ENCODE data around the gene SP5. TPM values are rescaled to one million over a fixed set of nuclear protein-coding genes. Genes with fewer than 3 reads are reported as not detected.

The SP5 gene
- total and polyA plus RNA-seq, 7 experiments from 2014 or later, result not detected

GRCh38 chr2:170714381-170715061 is 616 bp upstream of the SP5 start:
- H3K36me3 ChIP-seq (ENCODE audit: control insufficient read depth in 2 of 3, insufficient read depth in 3 of 3, low read length in 3 of 3), result no peaks in the 10 kb centered on the region
- H3K27me3 ChIP-seq (ENCODE audit: control insufficient read depth in 2 of 2, insufficient read depth in 2 of 2, low read length in 2 of 2), result peaks cover 11 to 36% of the 10 kb centered on the region in 2 donors
- H3K27me3 Mint-ChIP-seq, result peaks cover 69 to 79% (median 70%) of the 10 kb centered on the region in 5 donors
- H3K4me1 Mint-ChIP-seq, result peaks cover 18 to 50% (median 34%) of the 10 kb centered on the region in 7 donors
- H3K4me3 ChIP-seq (ENCODE audit: low read length), result peak overlapping the region; percentile 64
- ChIA-PET POLR2A (no interaction called here), CTCF (interaction anchor here (0.5 to 0.7 kb wide), 2 partner anchors 107 to 142 kb away, joined by 3 read pairs; no protein-coding TSS in a partner anchor)
- no peak overlapping the region for H3K27ac ChIP-seq (ENCODE audit: low read depth, low read length)
- no peaks in the 10 kb centered on the region for H3K9me3 ChIP-seq (ENCODE audit: control insufficient read depth in 2 of 3, low read length in 3 of 3)
- peak; percentile 40 for ATAC-seq
- peaks cover 0 to 5% (median 0%) of the 10 kb centered on the region in 5 donors for H3K36me3 Mint-ChIP-seq
- H3K4me3 Mint-ChIP-seq, result peak overlapping the region; percentile 81 to 99 (median 93)
- H3K9me3 Mint-ChIP-seq, result peaks cover 0 to 7% (median 0%) of the 10 kb centered on the region in 11 donors
- intact Hi-C loops (cut with micrococcal nuclease), result loop anchor here (1.0 to 10.0 kb wide), 12 partner anchors 56 to 1388 kb away; partner anchors contain the start of genes ERICH2 (in 2 of the 2), DLX1 (in 1 of the 2), DLX2 (in 1 of the 2) and GAD1 (in 1 of the 2)
- peak in 3 of 9 donors; percentile 17 to 34 (median 23) for DNase-seq
- H3K4me1 ChIP-seq (ENCODE audit: control insufficient read depth in 2 of 2, insufficient read depth in 2 of 2, low read length in 2 of 2), result peaks cover 0 to 39% of the 10 kb centered on the region in 2 donors
- peak overlapping the region in 4 of 9 donors; percentile 9 to 52 (median 42) for H3K27ac Mint-ChIP-seq

GRCh38 chr2:170715932-170716777 is 1.0 kb downstream of the SP5 start:
- Mint-ChIP-seq H3K36me3 (peaks cover 0 to 5% (median 0%) of the 10 kb centered on the region in 5 donors), H3K4me3 (peak overlapping the region; percentile 81 to 99 (median 91)), H3K27me3 (peaks cover 62 to 69% (median 65%) of the 10 kb centered on the region in 5 donors), H3K4me1 (peaks cover 18 to 49% (median 34%) of the 10 kb centered on the region in 7 donors), H3K9me3 (peaks cover 0 to 7% (median 0%) of the 10 kb centered on the region in 11 donors), H3K27ac (peak overlapping the region in 2 of 9 donors; percentile 52 to 76)
- ChIA-PET CTCF (interaction anchor here (0.6 kb wide), 1 partner anchor 208 kb away, joined by 3 read pairs; no protein-coding TSS in a partner anchor), POLR2A (no interaction called here)
- ATAC-seq (no peak), DNase-seq (peak in 2 of 9 donors; percentile 11 to 29)
- H3K27ac ChIP-seq (ENCODE audit: low read depth, low read length), result no peak overlapping the region
- intact Hi-C loops (cut with micrococcal nuclease), result loop anchor here (1.0 to 10.0 kb wide), 11 partner anchors 55 to 1386 kb away; partner anchors contain the start of genes ERICH2 (in 2 of the 2), DLX1 (in 1 of the 2), DLX2 (in 1 of the 2) and GAD1 (in 1 of the 2)
- peaks cover 11 to 44% of the 10 kb centered on the region in 2 donors for H3K27me3 ChIP-seq (ENCODE audit: control insufficient read depth in 2 of 2, insufficient read depth in 2 of 2, low read length in 2 of 2)
- no peaks in the 10 kb centered on the region for H3K36me3 ChIP-seq (ENCODE audit: control insufficient read depth in 2 of 3, insufficient read depth in 3 of 3, low read length in 3 of 3)
- H3K9me3 ChIP-seq (ENCODE audit: control insufficient read depth in 2 of 3, low read length in 3 of 3), result no peaks in the 10 kb centered on the region
- peak overlapping the region; percentile 64 for H3K4me3 ChIP-seq (ENCODE audit: low read length)
- peaks cover 0 to 39% of the 10 kb centered on the region in 2 donors for H3K4me1 ChIP-seq (ENCODE audit: control insufficient read depth in 2 of 2, insufficient read depth in 2 of 2, low read length in 2 of 2)

- H3K27ac Mint-ChIP-seq, result no peak overlapping the region
- ATAC-seq (peak; percentile 55), DNase-seq (peak in 6 of 9 donors; percentile 11 to 51 (median 28))
- H3K36me3 Mint-ChIP-seq, result peaks cover 0 to 5% (median 0%) of the 10 kb centered on the region in 5 donors
- Histone ChIP-seq H3K4me3 (ENCODE audit: low read length) (no peak overlapping the region), H3K27ac (ENCODE audit: low read depth, low read length) (no peak overlapping the region), H3K9me3 (ENCODE audit: control insufficient read depth in 2 of 3, low read length in 3 of 3) (no peaks in the 10 kb centered on the region), H3K27me3 (ENCODE audit: control insufficient read depth in 2 of 2, insufficient read depth in 2 of 2, low read length in 2 of 2) (peaks cover 11 to 45% of the 10 kb centered on the region in 2 donors), H3K4me1 (ENCODE audit: control insufficient read depth in 2 of 2, insufficient read depth in 2 of 2, low read length in 2 of 2) (peaks cover 0 to 33% of the 10 kb centered on the region in 2 donors), H3K36me3 (ENCODE audit: control insufficient read depth in 2 of 3, insufficient read depth in 3 of 3, low read length in 3 of 3) (no peaks in the 10 kb centered on the region)
- intact Hi-C loops (cut with micrococcal nuclease), result loop anchor here (5.0 to 10.0 kb wide), 8 partner anchors 55 to 1385 kb away; partner anchors contain the start of genes DLX1 (in 1 of the 2), DLX2 (in 1 of the 2), ERICH2 (in 1 of the 2) and GAD1 (in 1 of the 2)
- ChIA-PET CTCF (no interaction called here), POLR2A (interaction anchor here (0.7 kb wide), 1 partner anchor 32 kb away, joined by 3 read pairs; no protein-coding TSS in a partner anchor)
- H3K4me1 Mint-ChIP-seq, result peaks cover 18 to 41% (median 32%) of the 10 kb centered on the region in 7 donors
- H3K9me3 Mint-ChIP-seq, result peaks cover 0 to 7% (median 0%) of the 10 kb centered on the region in 11 donors
- H3K4me3 Mint-ChIP-seq, result peak overlapping the region in 9 of 10 donors; percentile 23 to 91 (median 66)
- H3K27me3 Mint-ChIP-seq, result peaks cover 66 to 69% (median 68%) of the 10 kb centered on the region in 5 donors
Measured at GRCh38 chr2:170716851-170717598, 1.9 kb downstream of the SP5 start.

- no peak for DNase-seq
- H3K36me3 Mint-ChIP-seq, result peaks cover 0 to 5% (median 0%) of the 10 kb centered on the region in 5 donors
- ChIA-PET CTCF (no interaction called here), POLR2A (interaction anchor here (0.7 kb wide), 1 partner anchor 32 kb away, joined by 3 read pairs; no protein-coding TSS in a partner anchor)
- peaks cover 64 to 69% (median 68%) of the 10 kb centered on the region in 5 donors for H3K27me3 Mint-ChIP-seq
- intact Hi-C loops (cut with micrococcal nuclease), result loop anchor here (5.0 to 10.0 kb wide), 8 partner anchors 55 to 1385 kb away; partner anchors contain the start of genes DLX1 (in 1 of the 2), DLX2 (in 1 of the 2), ERICH2 (in 1 of the 2) and GAD1 (in 1 of the 2)
- H3K27ac Mint-ChIP-seq, result no peak overlapping the region
- Histone ChIP-seq H3K4me3 (ENCODE audit: low read length) (no peak overlapping the region), H3K4me1 (ENCODE audit: control insufficient read depth in 2 of 2, insufficient read depth in 2 of 2, low read length in 2 of 2) (peaks cover 0 to 27% of the 10 kb centered on the region in 2 donors), H3K36me3 (ENCODE audit: control insufficient read depth in 2 of 3, insufficient read depth in 3 of 3, low read length in 3 of 3) (no peaks in the 10 kb centered on the region), H3K27me3 (ENCODE audit: control insufficient read depth in 2 of 2, insufficient read depth in 2 of 2, low read length in 2 of 2) (peaks cover 11 to 43% of the 10 kb centered on the region in 2 donors), H3K27ac (ENCODE audit: low read depth, low read length) (no peak overlapping the region), H3K9me3 (ENCODE audit: control insufficient read depth in 2 of 3, low read length in 3 of 3) (no peaks in the 10 kb centered on the region)
- peak overlapping the region; percentile 19 to 91 (median 56) for H3K4me3 Mint-ChIP-seq
- no peak for ATAC-seq
- peaks cover 0 to 7% (median 0%) of the 10 kb centered on the region in 11 donors for H3K9me3 Mint-ChIP-seq
- peaks cover 18 to 35% (median 26%) of the 10 kb centered on the region in 7 donors for H3K4me1 Mint-ChIP-seq
Measured at GRCh38 chr2:170717599-170717963, 2.4 kb downstream of the SP5 start.

GRCh38 chr2:170717991-170718589 is 3.0 kb downstream of the SP5 start:
- DNase-seq (no peak), ATAC-seq (no peak)
- Mint-ChIP-seq H3K27ac (no peak overlapping the region), H3K36me3 (peaks cover 0 to 5% (median 0%) of the 10 kb centered on the region in 5 donors), H3K4me1 (peaks cover 16 to 30% (median 22%) of the 10 kb centered on the region in 7 donors), H3K9me3 (peaks cover 0 to 7% (median 0%) of the 10 kb centered on the region in 11 donors), H3K27me3 (peaks cover 62 to 66% (median 65%) of the 10 kb centered on the region in 5 donors), H3K4me3 (peak overlapping the region in 7 of 10 donors; percentile 19 to 91 (median 63))
- CTCF ChIA-PET, result no interaction called here
- Histone ChIP-seq H3K4me3 (ENCODE audit: low read length) (no peak overlapping the region), H3K27me3 (ENCODE audit: control insufficient read depth in 2 of 2, insufficient read depth in 2 of 2, low read length in 2 of 2) (peaks cover 11 to 38% of the 10 kb centered on the region in 2 donors), H3K4me1 (ENCODE audit: control insufficient read depth in 2 of 2, insufficient read depth in 2 of 2, low read length in 2 of 2) (peaks cover 0 to 22% of the 10 kb centered on the region in 2 donors), H3K9me3 (ENCODE audit: control insufficient read depth in 2 of 3, low read length in 3 of 3) (no peaks in the 10 kb centered on the region), H3K27ac (ENCODE audit: low read depth, low read length) (no peak overlapping the region), H3K36me3 (ENCODE audit: control insufficient read depth in 2 of 3, insufficient read depth in 3 of 3, low read length in 3 of 3) (no peaks in the 10 kb centered on the region)
- POLR2A ChIA-PET, result no interaction called here
- intact Hi-C loops (cut with micrococcal nuclease), result loop anchor here (5.0 to 10.0 kb wide), 8 partner anchors 54 to 1384 kb away; partner anchors contain the start of genes DLX1 (in 1 of the 2), DLX2 (in 1 of the 2), ERICH2 (in 1 of the 2) and GAD1 (in 1 of the 2)
